Keratinocyte (primary cell): ENCODE data around the gene TERT. TPM values are rescaled to one million over a fixed set of nuclear protein-coding genes. Genes with fewer than 3 reads are reported as not detected.

Experiments
- DNase-seq: peaks from one replicate; pipeline ENCODE4 v3.0.0-alpha.2; 2011; ENCODE audit warnings: low read depth, missing footprints, low spot score
- FAIRE-seq: peaks from 2 replicates; lab custom pipeline; 2011; peaks lifted over from hg19 to GRCh38; lab: Jason Lieb, UNC
- H2AFZ ChIP-seq: 2 replicates; pipeline ENCODE4 v1.6.0; 2012; ENCODE audit warnings: low read length, control low read depth, inconsistent platforms; ENCODE audit not compliant: control insufficient read depth
- H3K27ac ChIP-seq: 2 replicates; pipeline ENCODE4 v1.5.1; 2011; ENCODE audit warnings: low read length; ENCODE audit not compliant: control insufficient read depth, insufficient read depth
- H3K27me3 ChIP-seq: 3 replicates; pipeline ENCODE4 v1.6.0; 2011; ENCODE audit warnings: low read length; ENCODE audit not compliant: control insufficient read depth, insufficient read depth; ENCODE audit errors: extremely low read depth
- H3K36me3 ChIP-seq, 2 experiments: 2 replicates in 1 of 2; 3 replicates in 1 of 2; pipeline ENCODE4 v1.5.1; 2011; ENCODE audit warnings: low read length in 2 of 2, mild to moderate bottlenecking in 1 of 2; ENCODE audit not compliant: control insufficient read depth in 2 of 2, insufficient read depth in 2 of 2; ENCODE audit errors: extremely low read depth in 1 of 2
- H3K4me1 ChIP-seq: 3 replicates; pipeline ENCODE4 v1.5.1; 2011; ENCODE audit warnings: low read length; ENCODE audit not compliant: control insufficient read depth, insufficient read depth; ENCODE audit errors: extremely low read depth
- H3K4me2 ChIP-seq: 3 replicates; pipeline ENCODE4 v1.6.0; 2011; ENCODE audit warnings: low read depth, low read length; ENCODE audit not compliant: control insufficient read depth, insufficient read depth; ENCODE audit errors: extremely low read depth
- H3K4me3 ChIP-seq, 3 experiments: fragments of 200-600 bp in 1 of 3; sonication (generic) in 1 of 3; 2 replicates in 2 of 3; 3 replicates in 1 of 3; pipeline ENCODE4 v1.5.1; 2011 to 2016; ENCODE audit warnings: low read length in 3 of 3, mild to moderate bottlenecking in 3 of 3, control low read depth in 2 of 3, inconsistent platforms in 1 of 3, low read depth in 1 of 3, mixed read lengths in 1 of 3, mixed run types in 1 of 3, moderate library complexity in 1 of 3; ENCODE audit not compliant: control insufficient read depth in 2 of 3, insufficient read depth in 2 of 3; ENCODE audit errors: extremely low read depth in 1 of 3
- H3K79me2 ChIP-seq: 2 replicates; pipeline ENCODE4 v1.6.0; 2012; ENCODE audit warnings: low read length; ENCODE audit not compliant: control insufficient read depth, insufficient read depth
- H3K9ac ChIP-seq: 3 replicates; pipeline ENCODE4 v1.6.0; 2011; ENCODE audit warnings: low read length; ENCODE audit not compliant: control insufficient read depth, insufficient read depth; ENCODE audit errors: extremely low read depth
- H3K9me1 ChIP-seq: 3 replicates; pipeline ENCODE4 v1.6.0; 2011; ENCODE audit warnings: low read length; ENCODE audit not compliant: control insufficient read depth, insufficient read depth; ENCODE audit errors: extremely low read depth
- H3K9me3 ChIP-seq: 2 replicates; pipeline ENCODE4 v1.5.1; 2012; ENCODE audit warnings: low read depth, low read length; ENCODE audit not compliant: control insufficient read depth
- H4K20me1 ChIP-seq: 3 replicates; pipeline ENCODE4 v1.6.0; 2011; ENCODE audit warnings: low read length; ENCODE audit not compliant: control insufficient read depth, insufficient read depth; ENCODE audit errors: extremely low read depth
- CTCF ChIP-seq, 3 experiments: IDR thresholded peaks in 1 of 3; conservative IDR thresholded peaks in 1 of 3; optimal IDR thresholded peaks in 1 of 3; 2 replicates in 2 of 3; 3 replicates in 1 of 3; pipeline versions ENCODE3 to v1.5.1; 2011; ENCODE audit warnings: low read length in 3 of 3, mild to moderate bottlenecking in 3 of 3, moderate library complexity in 2 of 3, control low read depth in 1 of 3, inconsistent platforms in 1 of 3; ENCODE audit not compliant: insufficient read depth in 2 of 3; ENCODE audit errors: extremely low read depth in 1 of 3
- EZH2 ChIP-seq: IDR thresholded peaks from one replicate; pipeline ENCODE4 v1.6.1; 2012; ENCODE audit warnings: inconsistent platforms, mild to moderate bottlenecking, low read length, moderate library complexity
- dilution Hi-C: fragments of 300-500 bp; cut with MboI; formaldehyde crosslinking; loops from one replicate; pipeline ENCODE4 v1.7.0; 2020; ENCODE audit warnings: low sequenced_read_pairs; ENCODE audit not compliant: extremely low pct_ligation_motif_present
- polyA plus RNA-seq, 5 experiments: library from polyadenylated mRNA; depleted of rRNA in 3 of 5; stranded (reverse) in 3 of 5; stranded (forward) in 1 of 5; unstranded in 1 of 5; fragments of >200 nt; gene quantifications; 1 replicate in 1 of 5; 2 replicates in 3 of 5; 3 replicates in 1 of 5; pipeline versions ENCODE4 v1.2.1 to v1.2.3, GENCODE V29; 2011 to 2012; ENCODE audit warnings: missing spikeins in 2 of 5, low read depth in 1 of 5, low replicate concordance in 1 of 5

Gene TERT
- polyA plus RNA-seq, 1 donor (not counting 4 experiments of a cell fraction or from before 2014, with no cell fraction given) = not detected

GRCh38 chr5:1224631-1225030 is 70.2 kb downstream of the TERT start:
- H3K9ac ChIP-seq = no peak overlapping the region
- no peak overlapping the region for H2AFZ ChIP-seq
- H3K4me2 ChIP-seq = no peak overlapping the region
- H4K20me1 ChIP-seq = no peaks in the 10 kb centered on the region
- H3K9me3 ChIP-seq = peaks cover 15% of the 10 kb centered on the region
- dilution Hi-C loops = no loop called here
- H3K4me3 ChIP-seq = no peak overlapping the region
- no peaks in the 10 kb centered on the region for H3K79me2 ChIP-seq
- H3K4me1 ChIP-seq = no peaks in the 10 kb centered on the region
- H3K36me3 ChIP-seq = no peaks in the 10 kb centered on the region
- TF ChIP-seq EZH2 (no peak), CTCF (optimal IDR thresholded peaks at IDR 0.05 in 1 of 3, IDR thresholded peaks at IDR 0.05 in 1 of 3, conservative IDR thresholded peaks at IDR 0.05 in 1 of 3; ENCODE audit: extremely low read depth in 1 of 3, insufficient read depth in 2 of 3, low read length in 3 of 3) (no peak)
- H3K27ac ChIP-seq = no peak overlapping the region
- no peaks in the 10 kb centered on the region for H3K9me1 ChIP-seq
- peaks cover 2% of the 10 kb centered on the region for H3K27me3 ChIP-seq
- DNase-seq (no peak), FAIRE-seq (no peak)

GRCh38 chr5:1223278-1223670 is 71.6 kb downstream of the TERT start:
- TF ChIP-seq EZH2 = no peak
- no peak for DNase-seq
- H3K79me2 ChIP-seq = no peaks in the 10 kb centered on the region
- H3K36me3 ChIP-seq = no peaks in the 10 kb centered on the region
- no peak overlapping the region for H3K9ac ChIP-seq
- H3K4me1 ChIP-seq = no peaks in the 10 kb centered on the region
- no peak for FAIRE-seq
- no peaks in the 10 kb centered on the region for H3K27me3 ChIP-seq
- no peak overlapping the region for H3K4me3 ChIP-seq
- no peaks in the 10 kb centered on the region for H4K20me1 ChIP-seq
- H3K9me3 ChIP-seq = peaks cover 15% of the 10 kb centered on the region
- dilution Hi-C loops = no loop called here
- H3K9me1 ChIP-seq = no peaks in the 10 kb centered on the region
- H3K27ac ChIP-seq = no peak overlapping the region
- no peak overlapping the region for H2AFZ ChIP-seq
- H3K4me2 ChIP-seq = no peak overlapping the region

- Histone ChIP-seq H3K4me1 (no peaks in the 10 kb centered on the region), H3K27ac (no peak overlapping the region), H3K4me3 (no peak overlapping the region), H2AFZ (no peak overlapping the region), H3K4me2 (no peak overlapping the region), H3K27me3 (no peaks in the 10 kb centered on the region), H3K79me2 (no peaks in the 10 kb centered on the region), H3K9me1 (no peaks in the 10 kb centered on the region), H3K9ac (no peak overlapping the region), H3K36me3 (no peaks in the 10 kb centered on the region), H3K9me3 (peaks cover 15% of the 10 kb centered on the region), H4K20me1 (no peaks in the 10 kb centered on the region)
- DNase-seq = no peak
- FAIRE-seq = no peak
- dilution Hi-C loops = no loop called here
- no peak for TF ChIP-seq CTCF (optimal IDR thresholded peaks at IDR 0.05 in 1 of 3, IDR thresholded peaks at IDR 0.05 in 1 of 3, conservative IDR thresholded peaks at IDR 0.05 in 1 of 3; ENCODE audit: extremely low read depth in 1 of 3, insufficient read depth in 2 of 3, low read length in 3 of 3)
- TF ChIP-seq EZH2 = no peak
These were observed 72.1 kb downstream of the TERT start for GRCh38 chr5:1222621-1223277.
